T47D (cell line): ENCODE measurements around the gene AUTS2.
A peak's percentile ranks its signal among the peaks of the same experiment; 100 is the strongest.

Experiments
- DNase-seq, 2 experiments: peaks; one replicate each; pipeline versions ENCODE4 v3.0.0 to v3.0.0-alpha.2; 2011 to 2012; ENCODE audit warnings: low read depth in 1 of 2, low spot score in 1 of 2
- JUND ChIP-seq: IDR thresholded peaks from 2 replicates; pipeline ENCODE4 v1.6.1; 2012; ENCODE audit warnings: low read depth
- in situ Hi-C: cut with HindIII; loops from 2 replicates; pipeline ENCODE4 v1.10.0; 2016; ENCODE audit warnings: low sequenced_read_pairs, low pct_unique_long_range_greater_than_20kb

AUTS2 gene

DNA sequence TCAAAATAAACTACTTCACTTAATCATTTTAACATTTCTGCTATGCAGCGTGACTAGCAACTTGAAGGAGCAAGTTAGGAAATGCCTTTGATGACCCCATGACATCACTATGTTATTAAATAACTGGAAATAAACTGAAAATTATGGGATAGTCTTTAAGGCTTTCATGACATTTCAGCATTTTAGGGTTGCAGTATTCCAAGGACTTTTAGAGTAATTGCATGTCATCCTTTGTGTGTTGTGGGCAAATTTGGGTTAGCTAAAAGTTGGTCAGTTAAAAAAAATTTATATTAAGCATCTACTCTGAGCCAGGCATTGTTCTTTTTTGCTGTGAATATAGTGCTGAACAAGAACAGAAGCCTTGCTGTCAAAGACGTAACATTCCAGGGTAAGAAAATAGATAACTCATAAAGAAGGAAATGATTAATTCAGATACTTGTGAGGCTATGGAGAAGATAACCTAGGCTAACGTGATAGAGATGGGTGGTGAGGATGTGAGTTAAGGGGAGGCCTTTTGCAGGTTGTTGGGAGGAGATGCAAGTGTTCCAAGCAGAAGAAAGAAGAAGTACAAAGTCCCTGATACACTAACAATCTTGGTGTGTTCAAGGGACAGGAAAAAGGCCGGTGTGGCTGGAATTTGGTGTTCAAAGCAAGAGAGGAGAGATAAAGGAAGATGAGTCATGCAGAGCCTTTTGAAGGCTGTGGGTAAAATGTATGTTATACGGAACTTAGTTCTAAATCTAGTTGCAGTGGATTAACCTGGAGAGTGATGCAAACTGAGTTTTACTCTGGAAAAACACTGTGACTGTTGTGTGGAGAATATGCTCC lies 610.2 kb downstream of the AUTS2 start:
- in situ Hi-C loops, result no loop called here
- no peak for TF ChIP-seq JUND
- no peak for DNase-seq

DNA sequence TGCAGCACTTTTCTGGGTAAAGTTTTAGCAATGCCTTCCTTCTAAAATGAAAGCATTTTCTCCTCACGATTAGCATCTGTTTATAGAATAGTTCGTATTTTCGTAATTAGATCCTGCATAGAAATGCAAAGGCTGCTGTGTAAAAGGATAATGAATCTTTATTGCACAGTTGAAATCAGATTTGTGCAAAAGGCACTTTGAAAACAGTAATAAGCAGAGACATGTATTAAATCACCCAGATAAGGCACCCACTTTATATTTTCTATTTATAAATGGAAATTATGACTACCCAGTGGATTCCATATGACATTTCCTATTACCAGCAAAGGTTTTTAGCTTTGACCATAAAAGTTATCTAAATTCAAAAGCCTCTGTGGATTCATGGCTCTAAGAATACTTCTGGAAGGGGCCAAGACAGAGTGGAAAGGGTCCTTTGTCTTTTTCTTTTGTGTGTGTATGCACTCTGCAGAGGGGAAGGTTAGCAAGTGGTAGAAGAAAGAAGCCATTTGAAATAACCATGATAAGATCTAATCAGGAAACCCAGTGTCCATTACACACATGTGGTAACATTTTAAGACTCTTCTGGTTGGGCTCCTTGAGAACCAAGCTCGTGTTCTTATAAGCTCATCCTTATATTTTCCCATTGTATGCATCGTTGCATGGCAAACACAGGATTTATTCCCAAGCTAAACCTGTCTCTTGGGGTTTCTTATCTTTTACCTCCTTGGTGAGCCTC lies 612.1 kb downstream of the AUTS2 start:
- in situ Hi-C loops, result no loop called here
- TF ChIP-seq JUND, result no peak
- no peak for DNase-seq

DNA sequence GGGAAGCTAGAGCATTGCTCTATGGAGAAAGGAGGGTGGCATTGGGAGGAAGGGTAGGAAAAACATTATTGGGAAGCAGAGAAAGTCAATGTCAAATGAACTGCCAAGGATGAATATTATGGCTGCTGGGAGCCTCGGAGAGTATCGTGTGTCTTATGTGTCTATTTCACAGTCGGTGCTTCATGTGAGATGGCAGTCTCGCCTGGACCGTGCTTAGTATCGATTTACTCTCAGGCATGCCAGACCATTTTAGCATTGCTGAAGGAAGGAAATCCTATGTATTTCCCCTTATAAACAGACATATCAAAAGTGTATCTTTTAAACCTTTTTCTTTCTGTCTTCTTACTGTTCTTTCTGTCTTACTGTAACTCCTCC lies 612.6 kb downstream of the AUTS2 start:
- DNase-seq, result no peak
- TF ChIP-seq JUND, result no peak
- in situ Hi-C loops, result no loop called here

DNA sequence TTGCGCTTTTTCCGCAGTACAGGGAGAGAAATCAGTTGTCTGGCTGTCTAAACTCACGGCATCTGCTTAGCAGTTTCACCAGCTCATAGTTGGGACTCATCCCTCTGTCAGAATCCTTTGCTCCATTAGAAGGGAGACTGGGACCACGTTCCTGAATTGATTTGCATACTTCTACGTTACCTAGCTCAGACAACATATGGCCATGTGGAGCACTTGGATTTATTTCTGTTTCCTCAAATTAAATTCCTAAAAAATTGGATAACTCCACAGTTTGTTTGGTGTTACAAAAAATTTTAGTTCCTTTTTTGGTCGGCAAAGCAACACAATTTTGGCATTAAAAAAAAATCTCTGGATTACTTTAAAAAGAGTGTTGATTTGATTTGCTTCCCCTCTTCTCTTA lies 614.0 kb downstream of the AUTS2 start:
- in situ Hi-C loops, result no loop called here
- no peak for DNase-seq
- no peak for TF ChIP-seq JUND

- DNase-seq, result peak in 1 of 2 experiments; percentile 70
- no peak for TF ChIP-seq JUND
- in situ Hi-C loops, result no loop called here
Measured at GRCh38 chr7:70214071-70214470, 615.8 kb downstream of the AUTS2 start.

- in situ Hi-C loops, result no loop called here
- DNase-seq, result no peak
- no peak for TF ChIP-seq JUND
Measured at GRCh38 chr7:70215491-70215890, 617.2 kb downstream of the AUTS2 start.

DNA sequence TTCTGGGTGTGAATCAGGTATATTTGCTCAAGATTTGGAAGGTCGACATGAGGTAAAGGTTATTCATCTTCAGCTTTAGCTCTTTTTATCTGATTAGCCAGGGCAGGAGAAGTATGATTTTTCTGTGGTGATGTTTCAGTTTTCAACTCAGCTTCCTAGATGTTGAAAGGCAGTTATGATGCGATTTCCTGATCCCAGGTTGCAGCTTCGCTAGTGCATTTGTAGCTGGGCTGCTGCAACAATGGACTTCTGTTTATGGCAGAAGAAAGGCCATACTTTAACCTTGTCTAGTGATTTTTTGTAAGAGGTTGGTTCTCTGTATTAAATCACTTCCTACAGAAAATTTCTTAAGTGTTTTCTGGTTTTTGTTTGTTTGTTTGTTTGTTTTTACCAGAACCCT lies 619.3 kb downstream of the AUTS2 start:
- no peak for TF ChIP-seq JUND
- no peak for DNase-seq
- in situ Hi-C loops, result no loop called here

- in situ Hi-C loops, result no loop called here
- TF ChIP-seq JUND, result no peak
- no peak for DNase-seq
Measured at GRCh38 chr7:70218006-70218405, 619.7 kb downstream of the AUTS2 start.

DNA sequence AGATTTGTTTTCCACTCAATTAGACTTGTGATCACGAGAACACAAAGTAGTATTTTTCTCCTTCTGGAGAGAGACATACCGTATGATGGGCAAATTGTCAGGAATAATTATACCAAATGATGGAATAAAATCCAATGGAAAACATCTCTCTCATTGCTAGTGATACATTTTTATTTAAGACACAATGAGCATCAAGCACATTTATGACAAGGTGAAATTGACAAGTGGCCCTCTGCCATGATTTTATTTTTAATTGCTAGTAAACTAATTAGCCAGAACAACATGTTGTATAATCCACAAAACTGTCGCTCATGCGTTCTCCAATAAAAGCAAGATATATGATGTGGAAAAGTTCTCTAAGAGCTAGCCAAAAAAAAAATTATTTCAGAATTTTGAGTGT lies 620.8 kb downstream of the AUTS2 start:
- no peak for TF ChIP-seq JUND
- in situ Hi-C loops, result no loop called here
- DNase-seq, result no peak

GRCh38 chr7:70229242-70229641 lies 631.0 kb downstream of the AUTS2 start:
- TF ChIP-seq JUND, result no peak
- no peak for DNase-seq
- in situ Hi-C loops, result no loop called here

GRCh38 chr7:70230761-70231160 lies 632.5 kb downstream of the AUTS2 start:
- no peak for TF ChIP-seq JUND
- no peak for DNase-seq
- in situ Hi-C loops, result no loop called here

DNA sequence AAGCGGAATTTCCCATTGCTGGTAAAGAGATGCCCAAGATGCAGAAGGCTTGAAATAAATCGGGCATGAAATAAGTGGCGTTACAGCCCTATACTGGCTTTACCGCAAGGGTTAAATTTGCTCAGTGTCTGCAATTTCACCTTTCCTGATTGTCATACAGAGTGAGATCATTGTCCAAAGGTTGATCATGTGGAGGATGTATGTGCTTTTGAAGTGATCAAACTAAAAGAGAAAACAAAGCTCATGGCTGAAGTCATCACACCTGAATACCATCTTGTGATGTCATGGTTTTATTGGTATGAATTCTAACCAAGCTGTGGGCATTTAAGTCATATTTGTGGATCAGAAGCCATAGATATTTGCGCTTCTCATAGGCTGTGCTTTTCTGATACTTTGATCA lies 635.5 kb downstream of the AUTS2 start:
- no peak for TF ChIP-seq JUND
- in situ Hi-C loops, result no loop called here
- no peak for DNase-seq

DNA sequence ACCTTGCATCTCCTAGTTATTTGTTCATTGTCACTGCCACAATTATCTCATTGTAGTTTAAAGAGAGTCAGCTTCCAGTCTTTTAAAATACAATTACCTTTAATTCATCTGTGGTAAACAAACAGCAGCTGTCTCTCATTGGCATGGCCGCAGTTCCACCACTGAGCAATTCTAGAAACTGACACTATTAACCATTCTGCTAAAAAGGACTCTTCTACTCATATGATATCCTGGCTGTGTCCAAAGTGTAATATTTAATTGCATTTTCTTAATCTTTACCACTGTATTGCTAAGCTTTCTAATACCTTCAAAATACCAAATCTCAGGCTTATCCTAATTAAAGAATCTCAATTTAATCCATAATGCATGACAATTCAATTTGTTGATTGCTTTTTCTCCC lies 639.0 kb downstream of the AUTS2 start:
- in situ Hi-C loops, result no loop called here
- no peak for TF ChIP-seq JUND
- no peak for DNase-seq
